ENCODE data around the gene GRIK3. TPM values are rescaled to one million over a fixed set of nuclear protein-coding genes. Genes with fewer than 3 reads are reported as not detected.

The GRIK3 gene
- total and polyA plus RNA-seq, 2 donors (not counting 1 experiment from before 2014, with no cell fraction given): not detected

DNA sequence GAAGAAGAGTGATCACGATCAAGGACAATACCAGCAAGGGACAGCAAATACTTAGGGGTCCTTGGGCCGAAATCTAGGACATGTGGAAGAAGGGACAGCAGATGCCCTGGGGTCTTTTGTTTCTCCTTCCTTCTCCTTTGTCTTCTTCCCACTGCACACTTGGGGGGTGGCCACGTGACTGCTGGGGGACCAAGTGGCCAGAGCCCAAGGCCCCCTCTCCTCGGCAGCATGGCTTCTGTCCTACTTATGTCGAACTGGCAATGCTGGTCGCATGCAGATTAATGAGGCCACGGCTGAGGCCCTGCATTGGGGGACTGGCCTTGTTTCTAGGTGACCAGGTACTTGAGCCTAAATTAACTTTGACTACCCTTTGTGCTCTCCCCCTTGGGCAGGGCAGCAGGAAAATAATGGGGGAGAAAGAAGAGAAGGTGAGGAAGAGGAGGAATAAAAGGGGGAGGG lies 83.0 kb downstream of the GRIK3 start:
- no peaks in the 10 kb centered on the region for H4K20me1 ChIP-seq (ENCODE audit: control insufficient read depth, extremely low read depth, insufficient read depth, low read length)
- no peak for DNase-seq (ENCODE audit: low read depth in 2 of 2)
- H3K79me2 ChIP-seq (ENCODE audit: control insufficient read depth, insufficient read depth, low read length): no peaks in the 10 kb centered on the region
- H3K9me3 ChIP-seq (ENCODE audit: control insufficient read depth, insufficient read depth, low read depth, low read length): no peaks in the 10 kb centered on the region
- H3K27ac ChIP-seq (ENCODE audit: insufficient read depth, low read length): no peak overlapping the region
- no peaks in the 10 kb centered on the region for H3K36me3 ChIP-seq (ENCODE audit: control insufficient read depth, insufficient read depth, low read length)
- H3K4me2 ChIP-seq (ENCODE audit: extremely low read depth, insufficient read depth, low read length): no peak overlapping the region
- no peak overlapping the region for H3K9ac ChIP-seq (ENCODE audit: insufficient read depth, low read length)
- H3K27me3 ChIP-seq (ENCODE audit: control insufficient read depth, insufficient read depth, low read length): no peaks in the 10 kb centered on the region
- TF ChIP-seq, protein P1, sequence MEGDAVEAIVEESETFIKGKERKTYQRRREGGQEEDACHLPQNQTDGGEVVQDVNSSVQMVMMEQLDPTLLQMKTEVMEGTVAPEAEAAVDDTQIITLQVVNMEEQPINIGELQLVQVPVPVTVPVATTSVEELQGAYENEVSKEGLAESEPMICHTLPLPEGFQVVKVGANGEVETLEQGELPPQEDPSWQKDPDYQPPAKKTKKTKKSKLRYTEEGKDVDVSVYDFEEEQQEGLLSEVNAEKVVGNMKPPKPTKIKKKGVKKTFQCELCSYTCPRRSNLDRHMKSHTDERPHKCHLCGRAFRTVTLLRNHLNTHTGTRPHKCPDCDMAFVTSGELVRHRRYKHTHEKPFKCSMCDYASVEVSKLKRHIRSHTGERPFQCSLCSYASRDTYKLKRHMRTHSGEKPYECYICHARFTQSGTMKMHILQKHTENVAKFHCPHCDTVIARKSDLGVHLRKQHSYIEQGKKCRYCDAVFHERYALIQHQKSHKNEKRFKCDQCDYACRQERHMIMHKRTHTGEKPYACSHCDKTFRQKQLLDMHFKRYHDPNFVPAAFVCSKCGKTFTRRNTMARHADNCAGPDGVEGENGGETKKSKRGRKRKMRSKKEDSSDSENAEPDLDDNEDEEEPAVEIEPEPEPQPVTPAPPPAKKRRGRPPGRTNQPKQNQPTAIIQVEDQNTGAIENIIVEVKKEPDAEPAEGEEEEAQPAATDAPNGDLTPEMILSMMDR (conservative IDR thresholded peaks at IDR 0.05 in 1 of 2, IDR thresholded peaks at IDR 0.05 in 1 of 2; ENCODE audit: low read depth in 1 of 2, low read length in 2 of 2): no peak
- TF ChIP-seq EZH2 (IDR thresholded peaks at IDR 0.05; ENCODE audit: low read length, missing control alignments): no peak
- no peaks in the 10 kb centered on the region for H3K4me1 ChIP-seq (ENCODE audit: control insufficient read depth, extremely low read depth, insufficient read depth, low read length)
- H3K4me3 ChIP-seq (replicated peaks in 1 of 4; ENCODE audit: control extremely low read depth in 1 of 4, insufficient read depth in 1 of 4, low read depth in 3 of 4, low read length in 4 of 4): no peak overlapping the region
- H2AFZ ChIP-seq (ENCODE audit: low read length): no peak overlapping the region

DNA sequence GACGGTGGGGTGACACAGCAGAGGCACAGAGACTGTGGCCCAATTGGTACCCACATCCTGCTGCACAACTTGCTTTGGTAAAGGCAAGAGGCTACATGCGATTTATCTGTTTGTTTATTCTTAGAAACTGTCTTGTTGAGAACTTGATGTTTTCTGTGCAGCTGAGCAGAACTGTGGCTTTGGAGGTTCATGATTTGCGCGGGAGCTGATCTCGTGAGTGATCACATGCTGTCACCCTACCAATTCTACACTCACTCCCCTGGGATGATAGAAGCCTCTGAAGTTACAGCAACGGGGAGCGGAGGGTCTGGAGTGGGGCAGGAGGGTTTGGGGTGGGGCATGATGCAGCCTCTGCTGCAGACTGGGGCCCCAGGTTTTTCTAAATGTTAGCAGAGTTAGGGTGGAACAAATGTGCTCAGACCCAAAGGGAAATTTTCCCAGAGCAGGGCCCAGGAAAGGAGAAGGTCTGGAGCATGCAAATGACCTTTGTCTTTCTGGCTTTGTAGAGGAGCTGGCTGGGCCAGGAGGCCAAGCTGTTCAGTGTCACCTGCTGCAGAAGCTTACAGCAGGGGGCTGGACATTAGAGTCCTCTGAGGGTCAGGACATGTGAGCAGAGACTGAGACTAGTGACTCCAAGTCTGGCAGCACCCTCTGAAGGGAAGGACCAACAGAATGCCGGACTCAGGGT lies 83.6 kb downstream of the GRIK3 start:
- Histone ChIP-seq H3K9me3 (ENCODE audit: control insufficient read depth, insufficient read depth, low read depth, low read length) (no peaks in the 10 kb centered on the region), H3K4me2 (ENCODE audit: extremely low read depth, insufficient read depth, low read length) (no peak overlapping the region), H3K4me3 (replicated peaks in 1 of 4; ENCODE audit: control extremely low read depth in 1 of 4, insufficient read depth in 1 of 4, low read depth in 3 of 4, low read length in 4 of 4) (no peak overlapping the region), H3K9ac (ENCODE audit: insufficient read depth, low read length) (no peak overlapping the region), H2AFZ (ENCODE audit: low read length) (no peak overlapping the region), H4K20me1 (ENCODE audit: control insufficient read depth, extremely low read depth, insufficient read depth, low read length) (no peaks in the 10 kb centered on the region), H3K4me1 (ENCODE audit: control insufficient read depth, extremely low read depth, insufficient read depth, low read length) (no peaks in the 10 kb centered on the region), H3K27me3 (ENCODE audit: control insufficient read depth, insufficient read depth, low read length) (no peaks in the 10 kb centered on the region), H3K27ac (ENCODE audit: insufficient read depth, low read length) (no peak overlapping the region), H3K36me3 (ENCODE audit: control insufficient read depth, insufficient read depth, low read length) (no peaks in the 10 kb centered on the region), H3K79me2 (ENCODE audit: control insufficient read depth, insufficient read depth, low read length) (no peaks in the 10 kb centered on the region)
- DNase-seq (ENCODE audit: low read depth in 2 of 2): no peak
- no peak for TF ChIP-seq EZH2 (IDR thresholded peaks at IDR 0.05; ENCODE audit: low read length, missing control alignments)
- TF ChIP-seq, protein P1 (conservative IDR thresholded peaks at IDR 0.05 in 1 of 2, IDR thresholded peaks at IDR 0.05 in 1 of 2; ENCODE audit: low read depth in 1 of 2, low read length in 2 of 2): no peak

GRCh38 chr1:36948606-36949005 lies 85.7 kb downstream of the GRIK3 start:
- Histone ChIP-seq H4K20me1 (ENCODE audit: control insufficient read depth, extremely low read depth, insufficient read depth, low read length) (no peaks in the 10 kb centered on the region), H3K9me3 (ENCODE audit: control insufficient read depth, insufficient read depth, low read depth, low read length) (no peaks in the 10 kb centered on the region), H2AFZ (ENCODE audit: low read length) (no peak overlapping the region), H3K4me2 (ENCODE audit: extremely low read depth, insufficient read depth, low read length) (no peak overlapping the region), H3K9ac (ENCODE audit: insufficient read depth, low read length) (no peak overlapping the region), H3K36me3 (ENCODE audit: control insufficient read depth, insufficient read depth, low read length) (no peaks in the 10 kb centered on the region), H3K27ac (ENCODE audit: insufficient read depth, low read length) (no peak overlapping the region), H3K4me1 (ENCODE audit: control insufficient read depth, extremely low read depth, insufficient read depth, low read length) (no peaks in the 10 kb centered on the region), H3K27me3 (ENCODE audit: control insufficient read depth, insufficient read depth, low read length) (no peaks in the 10 kb centered on the region), H3K79me2 (ENCODE audit: control insufficient read depth, insufficient read depth, low read length) (no peaks in the 10 kb centered on the region), H3K4me3 (replicated peaks in 1 of 4; ENCODE audit: control extremely low read depth in 1 of 4, insufficient read depth in 1 of 4, low read depth in 3 of 4, low read length in 4 of 4) (no peak overlapping the region)
- TF ChIP-seq EZH2 (IDR thresholded peaks at IDR 0.05; ENCODE audit: low read length, missing control alignments): no peak
- TF ChIP-seq, protein P1 (conservative IDR thresholded peaks at IDR 0.05 in 1 of 2, IDR thresholded peaks at IDR 0.05 in 1 of 2; ENCODE audit: low read depth in 1 of 2, low read length in 2 of 2): no peak
- DNase-seq (ENCODE audit: low read depth in 2 of 2): no peak

All from fibroblast of lung (primary cell).